Loucy (cell line): ENCODE results near the gene N4BP2.
A peak's percentile ranks its signal among the peaks of the same experiment; 100 is the strongest.

ENCODE experiments used
- H2AFZ ChIP-seq: fragments of 200-600 bp; sonication (generic); 2 replicates; pipeline ENCODE4 v1.6.0; 2016; ENCODE audit warnings: antibody characterized with exemption, mild to moderate bottlenecking, low read length, moderate library complexity
- H3F3A ChIP-seq: fragments of 200-600 bp; 2 replicates; pipeline ENCODE4 v1.6.0; 2016; ENCODE audit warnings: antibody characterized with exemption, low read depth, mild to moderate bottlenecking
- H3K27me3 ChIP-seq: fragments of 200-600 bp; sonication (generic); 2 replicates; pipeline ENCODE4 v1.6.1; 2014; ENCODE audit warnings: low read length, mild to moderate bottlenecking; ENCODE audit not compliant: insufficient read depth, poor library complexity, severe bottlenecking
- H3K36me3 ChIP-seq: fragments of 200-600 bp; sonication (generic); 2 replicates; pipeline ENCODE4 v1.6.1; 2016; ENCODE audit warnings: low read length; ENCODE audit not compliant: insufficient read depth
- H3K4me1 ChIP-seq: fragments of 200-600 bp; sonication (generic); 2 replicates; pipeline ENCODE4 v1.5.1; 2014; ENCODE audit warnings: low read length, mild to moderate bottlenecking; ENCODE audit not compliant: insufficient read depth, poor library complexity, severe bottlenecking
- H3K4me2 ChIP-seq: fragments of 200-600 bp; sonication (generic); 2 replicates; pipeline ENCODE4 v1.6.0; 2014; ENCODE audit warnings: antibody characterized with exemption, low read length, low read depth, mild to moderate bottlenecking; ENCODE audit not compliant: poor library complexity, severe bottlenecking
- H3K4me3 ChIP-seq: fragments of 200-600 bp; sonication (generic); 2 replicates; pipeline ENCODE4 v1.5.1; 2014; ENCODE audit warnings: low read length, mild to moderate bottlenecking, mixed read lengths; ENCODE audit not compliant: poor library complexity, severe bottlenecking
- H3K79me2 ChIP-seq: fragments of 200-600 bp; sonication (generic); 2 replicates; pipeline ENCODE4 v1.6.1; 2014; ENCODE audit warnings: low read length; ENCODE audit not compliant: insufficient read depth
- H3K9ac ChIP-seq: fragments of 200-600 bp; sonication (generic); 2 replicates; pipeline ENCODE4 v1.6.0; 2014; ENCODE audit warnings: mild to moderate bottlenecking, low read depth, low read length, moderate library complexity; ENCODE audit not compliant: poor library complexity, severe bottlenecking
- H3K9me2 ChIP-seq: fragments of 200-600 bp; sonication (generic); replicated peaks from 2 replicates; pipeline ENCODE4 v1.6.1; 2016; ENCODE audit warnings: low read depth, low read length, mixed read lengths
- H3K9me3 ChIP-seq: fragments of 200-600 bp; sonication (generic); 2 replicates; pipeline ENCODE4 v1.6.1; 2014; ENCODE audit warnings: mild to moderate bottlenecking, antibody characterized with exemption, low read length, low read depth; ENCODE audit not compliant: insufficient read depth
- H4K20me1 ChIP-seq: fragments of 200-600 bp; sonication (generic); 2 replicates; pipeline ENCODE4 v1.6.0; 2014; ENCODE audit warnings: antibody characterized with exemption, low read length, mild to moderate bottlenecking; ENCODE audit not compliant: insufficient read depth, poor library complexity, severe bottlenecking
- EZH2phosphoT487 ChIP-seq: fragments of 200-600 bp; IDR thresholded peaks from 2 replicates; pipeline ENCODE4 v1.6.1; 2018; ENCODE audit warnings: antibody characterized with exemption, mild to moderate bottlenecking, moderate library complexity, borderline replicate concordance
- TF ChIP-seq, protein P1 (sequence below): fragments of 200-600 bp; sonication (generic); conservative IDR thresholded peaks from 2 replicates; pipeline ENCODE4 v1.5.1; 2014; ENCODE audit warnings: mild to moderate bottlenecking, antibody characterized with exemption, low read length

The N4BP2 gene

GRCh38 chr4:40193016-40193571 is 136.4 kb downstream of the N4BP2 start:
- H3K4me2 ChIP-seq = peak overlapping the region; percentile 96
- peaks cover 11% of the 10 kb centered on the region for H3K27me3 ChIP-seq
- H3K9me3 ChIP-seq = no peaks in the 10 kb centered on the region
- peaks cover 11% of the 10 kb centered on the region for H4K20me1 ChIP-seq
- H3K9ac ChIP-seq = peak overlapping the region; percentile 96
- H3F3A ChIP-seq = peaks cover 8% of the 10 kb centered on the region; the same call in 1 of the 2 replicates
- H3K9me2 ChIP-seq = no peaks in the 10 kb centered on the region
- peaks cover 65% of the 10 kb centered on the region for H3K4me1 ChIP-seq
- peak overlapping the region; percentile 55; the same call in 1 of the 2 replicates for H2AFZ ChIP-seq
- peak overlapping the region; percentile 96 for H3K4me3 ChIP-seq
- H3K36me3 ChIP-seq = no peaks in the 10 kb centered on the region
- H3K79me2 ChIP-seq = peaks cover 89% of the 10 kb centered on the region
- no peak for TF ChIP-seq EZH2phosphoT487
- TF ChIP-seq, protein P1, sequence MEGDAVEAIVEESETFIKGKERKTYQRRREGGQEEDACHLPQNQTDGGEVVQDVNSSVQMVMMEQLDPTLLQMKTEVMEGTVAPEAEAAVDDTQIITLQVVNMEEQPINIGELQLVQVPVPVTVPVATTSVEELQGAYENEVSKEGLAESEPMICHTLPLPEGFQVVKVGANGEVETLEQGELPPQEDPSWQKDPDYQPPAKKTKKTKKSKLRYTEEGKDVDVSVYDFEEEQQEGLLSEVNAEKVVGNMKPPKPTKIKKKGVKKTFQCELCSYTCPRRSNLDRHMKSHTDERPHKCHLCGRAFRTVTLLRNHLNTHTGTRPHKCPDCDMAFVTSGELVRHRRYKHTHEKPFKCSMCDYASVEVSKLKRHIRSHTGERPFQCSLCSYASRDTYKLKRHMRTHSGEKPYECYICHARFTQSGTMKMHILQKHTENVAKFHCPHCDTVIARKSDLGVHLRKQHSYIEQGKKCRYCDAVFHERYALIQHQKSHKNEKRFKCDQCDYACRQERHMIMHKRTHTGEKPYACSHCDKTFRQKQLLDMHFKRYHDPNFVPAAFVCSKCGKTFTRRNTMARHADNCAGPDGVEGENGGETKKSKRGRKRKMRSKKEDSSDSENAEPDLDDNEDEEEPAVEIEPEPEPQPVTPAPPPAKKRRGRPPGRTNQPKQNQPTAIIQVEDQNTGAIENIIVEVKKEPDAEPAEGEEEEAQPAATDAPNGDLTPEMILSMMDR = peak; percentile 24; the same call in 1 of the 2 replicates

- no peaks in the 10 kb centered on the region for H3K9me3 ChIP-seq
- H3K4me3 ChIP-seq = peak overlapping the region; percentile 96
- H3F3A ChIP-seq = peaks cover 8% of the 10 kb centered on the region; the same call in 1 of the 2 replicates
- H3K36me3 ChIP-seq = no peaks in the 10 kb centered on the region
- H3K4me1 ChIP-seq = peaks cover 65% of the 10 kb centered on the region
- H2AFZ ChIP-seq = no peak overlapping the region
- peaks cover 15% of the 10 kb centered on the region for H4K20me1 ChIP-seq
- H3K27me3 ChIP-seq = peaks cover 11% of the 10 kb centered on the region
- no peaks in the 10 kb centered on the region for H3K9me2 ChIP-seq
- H3K79me2 ChIP-seq = peaks cover 91% of the 10 kb centered on the region
- TF ChIP-seq, protein P1 = no peak
- no peak for TF ChIP-seq EZH2phosphoT487
- H3K4me2 ChIP-seq = peak overlapping the region; percentile 96
- peak overlapping the region; percentile 96 for H3K9ac ChIP-seq
These were observed 136.9 kb downstream of the N4BP2 start for GRCh38 chr4:40193578-40193977.

GRCh38 chr4:40194602-40195161 is 138.0 kb downstream of the N4BP2 start:
- Histone ChIP-seq H3K9me3 (no peaks in the 10 kb centered on the region), H3K9me2 (no peaks in the 10 kb centered on the region), H3K4me3 (peak overlapping the region; percentile 96), H3K9ac (peak overlapping the region; percentile 96), H3F3A (peaks cover 8% of the 10 kb centered on the region; the same call in 1 of the 2 replicates), H3K27me3 (peaks cover 11% of the 10 kb centered on the region), H3K4me2 (peak overlapping the region; percentile 96), H3K36me3 (no peaks in the 10 kb centered on the region), H3K4me1 (peaks cover 64% of the 10 kb centered on the region), H3K79me2 (peaks cover 96% of the 10 kb centered on the region), H2AFZ (no peak overlapping the region), H4K20me1 (peaks cover 26% of the 10 kb centered on the region)
- TF ChIP-seq, protein P1 = no peak
- TF ChIP-seq EZH2phosphoT487 = no peak
